NT2/D1 (cell line): ENCODE results near the gene CDV3.

ENCODE experiments used
- SUZ12 ChIP-seq: IDR thresholded peaks from 2 replicates; pipeline ENCODE4 v1.6.1; 2011; ENCODE audit not compliant: insufficient read length, insufficient read depth; ENCODE audit errors: extremely low read depth
- ZNF274 ChIP-seq: IDR thresholded peaks from 2 replicates; pipeline ENCODE4 v1.6.1; 2011; ENCODE audit warnings: mild to moderate bottlenecking, low read depth, low read length

DNA sequence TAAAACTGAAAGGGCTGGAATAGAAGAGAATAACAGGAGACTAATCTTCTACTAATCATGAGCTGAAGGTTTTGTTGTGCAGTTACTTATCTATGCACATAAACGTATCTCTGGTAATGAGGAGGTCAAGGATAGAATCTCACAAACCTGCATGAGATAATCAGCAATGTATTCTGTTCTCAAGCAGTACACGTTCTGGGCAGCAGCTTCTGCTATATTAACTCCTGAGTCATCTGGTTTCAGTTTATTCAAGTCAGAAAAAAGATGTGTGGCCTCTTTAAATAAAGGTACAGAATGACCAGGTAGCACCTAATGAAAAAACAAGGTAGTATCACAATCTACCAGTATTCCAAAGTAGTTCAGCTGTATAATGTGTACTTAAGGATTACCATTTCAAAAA, 34.9 kb downstream of the CDV3 start:
- TF ChIP-seq SUZ12 (no peak), ZNF274 (no peak)
